Femur (tissue), 1 donor: Measurements from ENCODE around the gene RCL1.

Experiments used
- DNase-seq: peaks from one replicate; pipeline ENCODE4 v3.0.0-alpha.2; 2017

Gene RCL1

DNA sequence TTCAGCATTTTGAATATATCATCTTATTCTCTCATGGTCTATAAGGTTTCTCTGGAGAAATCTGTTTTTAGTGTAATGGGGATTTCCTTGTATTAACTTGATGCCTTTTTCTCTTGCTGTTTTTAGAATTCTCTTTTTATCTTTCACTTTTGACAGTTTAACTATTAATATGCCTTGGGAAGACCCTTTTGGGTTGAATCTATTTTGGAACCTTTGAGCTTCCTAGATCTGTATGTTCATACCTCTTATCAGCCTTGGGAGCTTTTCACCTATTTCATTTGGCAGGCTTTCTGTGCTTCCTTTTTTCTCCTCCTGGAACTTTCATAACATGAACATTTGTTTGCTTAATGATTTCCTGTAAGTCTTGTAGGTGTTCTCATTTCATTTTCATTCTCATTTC is 22.2 kb downstream of the RCL1 start:
- no peak for DNase-seq

- DNase-seq = no peak
Measured at GRCh38 chr9:4815381-4815956, 22.7 kb downstream of the RCL1 start.

- DNase-seq = no peak
Measured at GRCh38 chr9:4820168-4820567, 27.4 kb downstream of the RCL1 start.

- no peak for DNase-seq
Measured at GRCh38 chr9:4821133-4821532, 28.4 kb downstream of the RCL1 start.

DNA sequence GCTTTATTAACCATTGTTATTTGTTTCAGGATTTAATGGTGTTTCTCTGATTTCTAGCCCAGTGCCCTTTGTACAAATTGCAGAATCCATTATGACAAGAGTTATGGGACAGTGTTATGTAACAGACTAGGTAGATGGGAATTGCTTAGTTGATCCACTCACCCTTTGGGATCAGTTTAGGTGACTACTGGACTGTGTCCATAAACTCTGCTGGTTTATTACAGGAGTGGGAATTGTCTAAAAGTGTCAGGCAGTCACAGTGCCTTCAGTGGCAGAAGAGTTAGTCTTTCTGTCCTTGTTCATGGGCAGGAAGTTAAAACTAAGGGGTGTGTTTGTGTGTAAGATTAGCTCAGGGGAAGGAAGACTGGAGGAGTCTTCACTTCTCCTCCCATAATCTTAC is 29.3 kb downstream of the RCL1 start:
- no peak for DNase-seq

GRCh38 chr9:4826417-4827166 is 33.8 kb downstream of the RCL1 start:
- DNase-seq = no peak

GRCh38 chr9:4827224-4827623 is 34.5 kb downstream of the RCL1 start:
- DNase-seq = no peak

DNA sequence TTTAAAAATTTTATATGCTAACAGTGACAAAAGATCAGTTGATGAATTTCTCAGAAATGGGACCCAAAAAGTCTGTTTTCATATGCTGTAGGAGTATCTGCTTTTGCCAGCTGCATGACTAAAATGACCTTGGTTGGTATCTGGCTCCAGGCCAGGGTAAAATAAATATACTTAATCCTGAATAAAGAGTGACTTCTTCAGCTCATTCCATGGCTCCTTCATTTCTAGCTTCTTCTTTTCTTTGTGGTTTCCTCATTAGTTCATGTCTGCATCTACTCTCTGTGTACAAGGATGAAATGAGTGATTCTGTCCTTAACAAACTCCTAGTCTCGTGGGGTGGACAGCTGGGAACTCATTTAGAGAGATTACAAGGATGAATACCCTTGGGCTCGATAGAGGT is 36.0 kb downstream of the RCL1 start:
- DNase-seq = no peak

DNA sequence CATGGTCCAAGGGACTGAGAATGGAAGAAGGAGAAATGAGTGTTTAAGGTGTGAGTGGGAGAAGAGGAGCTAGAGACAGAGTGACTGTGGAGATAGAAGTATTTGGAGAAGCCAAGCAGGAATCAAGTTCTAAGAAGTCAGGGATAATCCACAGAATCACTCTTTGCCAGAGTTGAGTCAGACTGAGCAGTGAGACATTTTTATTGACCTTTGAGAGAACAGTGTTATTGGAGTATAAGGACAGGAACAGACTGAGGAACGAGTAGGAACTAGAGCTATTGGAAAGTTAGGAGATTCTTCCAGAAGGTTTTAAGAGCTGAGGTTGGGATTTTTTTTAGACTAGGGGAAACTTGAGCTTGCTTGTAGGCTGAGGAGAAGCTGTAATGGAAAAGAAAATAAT is 37.2 kb downstream of the RCL1 start:
- no peak for DNase-seq

- DNase-seq = no peak
Measured at GRCh38 chr9:4830699-4831098, 38.0 kb downstream of the RCL1 start.

GRCh38 chr9:4831119-4831518 is 38.4 kb downstream of the RCL1 start:
- DNase-seq = no peak

- no peak for DNase-seq
Measured at GRCh38 chr9:4831944-4832343, 39.2 kb downstream of the RCL1 start.

- DNase-seq = no peak
Measured at GRCh38 chr9:4832786-4833579, 40.2 kb downstream of the RCL1 start.

GRCh38 chr9:4833781-4834560 is 41.2 kb downstream of the RCL1 start:
- no peak for DNase-seq

DNA sequence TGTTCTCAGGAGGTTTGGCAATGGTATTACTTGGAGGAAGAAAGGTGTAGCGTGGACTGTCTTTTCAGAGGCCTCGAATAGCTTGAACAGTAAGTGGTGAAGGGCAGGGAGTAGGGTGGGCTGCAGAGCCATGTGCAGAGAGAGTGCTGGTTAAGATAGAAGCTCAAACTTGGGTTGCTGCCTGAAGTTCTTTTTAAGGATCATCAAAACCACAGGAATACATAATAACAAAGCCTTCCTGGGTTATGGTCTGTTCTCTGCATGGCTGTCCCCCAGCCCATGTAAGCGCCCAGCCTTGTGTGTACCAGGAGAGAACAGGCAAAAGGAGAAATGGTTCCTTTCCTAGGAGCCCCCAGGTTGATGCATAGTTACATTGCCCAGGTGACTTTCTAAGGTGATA is 43.9 kb downstream of the RCL1 start:
- no peak for DNase-seq

- peak; percentile 43 for DNase-seq
Measured at GRCh38 chr9:4837261-4838188, 44.8 kb downstream of the RCL1 start.

GRCh38 chr9:4838189-4838546 is 45.4 kb downstream of the RCL1 start:
- DNase-seq = no peak

- no peak for DNase-seq
Measured at GRCh38 chr9:4839470-4839912, 46.7 kb downstream of the RCL1 start.

DNA sequence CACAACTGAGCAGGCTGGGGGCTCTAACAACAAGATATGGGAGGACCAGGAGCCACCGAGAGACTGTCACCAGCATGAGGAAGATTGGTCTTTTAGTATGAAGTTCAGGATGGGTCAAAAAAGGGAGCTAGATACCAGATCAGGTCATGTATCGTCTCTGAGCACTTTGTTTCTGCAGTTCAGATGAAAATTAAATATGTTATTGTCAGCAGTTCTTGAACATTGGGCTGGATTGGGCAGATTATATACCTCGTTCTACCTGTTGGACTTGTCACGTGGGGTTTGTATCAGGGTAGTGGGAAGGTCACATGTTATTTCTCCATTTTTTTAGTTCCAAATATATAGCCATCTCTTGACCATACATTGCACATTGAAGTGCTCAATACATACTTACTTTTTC is 47.3 kb downstream of the RCL1 start:
- no peak for DNase-seq

DNA sequence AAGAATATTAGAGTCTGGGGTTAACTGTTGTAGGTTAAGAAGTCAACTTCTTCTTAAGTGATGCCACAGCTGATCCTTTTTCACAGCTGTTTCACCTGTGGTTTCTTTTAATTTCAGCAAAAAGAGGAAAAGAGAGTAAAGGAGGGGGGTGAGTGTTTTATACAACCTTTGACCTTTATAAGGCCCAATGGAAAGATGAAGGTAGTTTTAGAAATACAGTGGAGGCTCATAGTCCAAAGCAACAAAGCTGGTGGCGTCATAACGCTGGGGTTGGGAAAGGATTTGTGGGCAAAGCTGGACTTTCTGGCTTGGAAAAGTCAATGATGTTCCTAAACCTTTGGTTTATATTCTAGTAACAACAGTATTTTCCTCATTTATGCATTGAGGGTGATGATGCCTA is 49.5 kb downstream of the RCL1 start:
- no peak for DNase-seq

DNA sequence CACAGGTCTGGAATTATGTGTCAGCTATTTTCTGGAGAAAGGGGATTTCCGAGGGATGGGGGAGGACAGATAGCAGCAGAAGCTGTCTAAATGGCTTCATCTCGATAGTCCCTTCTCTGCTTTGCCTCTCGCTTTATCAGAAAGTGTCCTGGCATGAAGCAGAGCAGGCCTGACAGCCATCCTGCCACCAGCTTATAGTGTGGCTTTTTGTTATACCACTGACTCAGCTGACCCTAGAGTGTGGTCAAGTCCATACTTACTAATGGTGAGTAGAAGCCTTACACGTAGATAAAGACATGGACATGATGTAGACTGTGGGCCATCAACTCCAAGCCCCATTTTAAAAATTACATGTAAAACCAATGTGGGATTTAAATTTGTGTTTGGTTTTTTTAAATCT is 50.0 kb downstream of the RCL1 start:
- DNase-seq = no peak
